ENCODE measurements around the gene TGFBI.

TGFBI gene

GRCh38 chr5:136020383-136021015, 8.3 kb upstream of the TGFBI start:
- H3F3A ChIP-seq (ENCODE audit: control insufficient read depth, insufficient read depth) = no peaks in the 10 kb centered on the region
- no peaks in the 10 kb centered on the region for H3K27me3 ChIP-seq (ENCODE audit: control insufficient read depth, low read length)
- no peak overlapping the region for H3K4me2 ChIP-seq (ENCODE audit: low read length)
- H3K4me3 ChIP-seq (ENCODE audit: low read length) = no peak overlapping the region
- H3K79me2 ChIP-seq (ENCODE audit: control insufficient read depth, low read length) = no peaks in the 10 kb centered on the region
- H3K27ac ChIP-seq (ENCODE audit: low read depth, low read length) = no peak overlapping the region
- H3K4me1 ChIP-seq (ENCODE audit: control insufficient read depth, low read length) = no peaks in the 10 kb centered on the region
- H4K20me1 ChIP-seq (ENCODE audit: control insufficient read depth, insufficient read depth, low read depth, low read length) = no peaks in the 10 kb centered on the region
- H3K9me3 ChIP-seq (ENCODE audit: control insufficient read depth, insufficient read depth, low read length) = no peaks in the 10 kb centered on the region
- no peaks in the 10 kb centered on the region for H3K36me3 ChIP-seq (ENCODE audit: control insufficient read depth, low read length)
- H3K9me2 ChIP-seq (replicated peaks; ENCODE audit: control insufficient read depth, low read length) = no peaks in the 10 kb centered on the region
- TF ChIP-seq EZH2phosphoT487 (IDR thresholded peaks at IDR 0.05; ENCODE audit: borderline replicate concordance, low read length) (no peak), CTCF (IDR thresholded peaks at IDR 0.05; ENCODE audit: low read depth, low read length, poor library complexity, severe bottlenecking) (no peak)

GRCh38 chr5:136021016-136021405, 7.8 kb upstream of the TGFBI start:
- no peaks in the 10 kb centered on the region for H3F3A ChIP-seq (ENCODE audit: control insufficient read depth, insufficient read depth)

GRCh38 chr5:136022965-136023364, 5.8 kb upstream of the TGFBI start:
- no peak overlapping the region for H3K27ac ChIP-seq (ENCODE audit: low read depth, low read length)
- no peaks in the 10 kb centered on the region for H3F3A ChIP-seq (ENCODE audit: control insufficient read depth, insufficient read depth)
- no peak overlapping the region for H3K4me2 ChIP-seq (ENCODE audit: low read length)
- no peaks in the 10 kb centered on the region for H3K79me2 ChIP-seq (ENCODE audit: control insufficient read depth, low read length)
- H3K36me3 ChIP-seq (ENCODE audit: control insufficient read depth, low read length) = no peaks in the 10 kb centered on the region
- H3K4me1 ChIP-seq (ENCODE audit: control insufficient read depth, low read length) = no peaks in the 10 kb centered on the region
- no peaks in the 10 kb centered on the region for H3K9me3 ChIP-seq (ENCODE audit: control insufficient read depth, insufficient read depth, low read length)
- H4K20me1 ChIP-seq (ENCODE audit: control insufficient read depth, insufficient read depth, low read depth, low read length) = no peaks in the 10 kb centered on the region
- no peak overlapping the region for H3K4me3 ChIP-seq (ENCODE audit: low read length)
- no peaks in the 10 kb centered on the region for H3K27me3 ChIP-seq (ENCODE audit: control insufficient read depth, low read length)
- H3K9me2 ChIP-seq (replicated peaks; ENCODE audit: control insufficient read depth, low read length) = no peaks in the 10 kb centered on the region
- no peak for TF ChIP-seq CTCF (IDR thresholded peaks at IDR 0.05; ENCODE audit: low read depth, low read length, poor library complexity, severe bottlenecking)
- no peak for TF ChIP-seq EZH2phosphoT487 (IDR thresholded peaks at IDR 0.05; ENCODE audit: borderline replicate concordance, low read length)

More at GRCh38 chr5:136021016-136021405, 7.8 kb upstream of the TGFBI start:
- no peak overlapping the region for H3K27ac ChIP-seq (ENCODE audit: low read depth, low read length)
- H3K4me3 ChIP-seq (ENCODE audit: low read length) = no peak overlapping the region
- H3K9me3 ChIP-seq (ENCODE audit: control insufficient read depth, insufficient read depth, low read length) = no peaks in the 10 kb centered on the region
- H4K20me1 ChIP-seq (ENCODE audit: control insufficient read depth, insufficient read depth, low read depth, low read length) = no peaks in the 10 kb centered on the region
- H3K4me2 ChIP-seq (ENCODE audit: low read length) = no peak overlapping the region
- H3K27me3 ChIP-seq (ENCODE audit: control insufficient read depth, low read length) = no peaks in the 10 kb centered on the region
- no peak for TF ChIP-seq CTCF (IDR thresholded peaks at IDR 0.05; ENCODE audit: low read depth, low read length, poor library complexity, severe bottlenecking)
- no peak for TF ChIP-seq EZH2phosphoT487 (IDR thresholded peaks at IDR 0.05; ENCODE audit: borderline replicate concordance, low read length)
- no peaks in the 10 kb centered on the region for H3K9me2 ChIP-seq (replicated peaks; ENCODE audit: control insufficient read depth, low read length)
- H3K79me2 ChIP-seq (ENCODE audit: control insufficient read depth, low read length) = no peaks in the 10 kb centered on the region
- H3K4me1 ChIP-seq (ENCODE audit: control insufficient read depth, low read length) = no peaks in the 10 kb centered on the region
- H3K36me3 ChIP-seq (ENCODE audit: control insufficient read depth, low read length) = no peaks in the 10 kb centered on the region

Data from DOHH2 (cell line).